Natural killer cell (primary cell): ENCODE data around the gene C17orf107. TPM values are rescaled to one million over a fixed set of nuclear protein-coding genes. Genes with fewer than 3 reads are reported as not detected.

Experiments used
- ATAC-seq, 3 donors: fragments of 150-1000 bp in 2 of 3; fragments of 200-7000 bp in 1 of 3; cut with Tn5 transposase; 1 replicate in 1 of 3; 2 replicates in 2 of 3; pipeline ENCODE4 v1.10.0; 2021; ENCODE audit warnings: mild to moderate bottlenecking in 2 of 3, moderate library complexity in 2 of 3
- DNase-seq, 2 donors: peaks; one replicate each; pipeline versions ENCODE4 v3.0.0 to v3.0.0-alpha.2; 2013 to 2021; ENCODE audit warnings: mixed read lengths in 1 of 2
- H3K27ac ChIP-seq: one replicate; pipeline ENCODE4 v1.5.1; 2013; ENCODE audit warnings: mild to moderate bottlenecking, low read length
- H3K27me3 ChIP-seq: one replicate; pipeline ENCODE4 v1.6.1; 2013; ENCODE audit warnings: low read length; ENCODE audit not compliant: control insufficient read depth, insufficient read depth
- H3K36me3 ChIP-seq: one replicate; pipeline ENCODE4 v1.6.1; 2013; ENCODE audit warnings: low read length; ENCODE audit not compliant: control insufficient read depth, insufficient read depth
- H3K4me1 ChIP-seq: one replicate; pipeline ENCODE4 v1.6.1; 2013; ENCODE audit warnings: low read length; ENCODE audit not compliant: control insufficient read depth, insufficient read depth
- H3K4me3 ChIP-seq: one replicate; pipeline ENCODE4 v1.5.1; 2013; ENCODE audit warnings: low read length
- H3K9me3 ChIP-seq: one replicate; pipeline ENCODE4 v1.6.1; 2013; ENCODE audit warnings: low read length; ENCODE audit not compliant: control insufficient read depth, insufficient read depth
- H3K27ac Mint-ChIP-seq, 2 donors: one replicate each; pipeline ENCODE4 v1.8.0; 2022; ENCODE audit warnings: mild to moderate bottlenecking in 2 of 2, mixed read lengths in 2 of 2, moderate library complexity in 1 of 2
- H3K27me3 Mint-ChIP-seq, 2 donors: one replicate each; pipeline ENCODE4 v1.8.0; 2022; ENCODE audit warnings: low read depth in 2 of 2, mixed read lengths in 2 of 2
- H3K36me3 Mint-ChIP-seq: one replicate; pipeline ENCODE4 v1.8.0; 2022; ENCODE audit warnings: mixed read lengths
- H3K4me1 Mint-ChIP-seq, 2 donors: one replicate each; pipeline ENCODE4 v1.8.0; 2022; ENCODE audit warnings: mixed read lengths in 2 of 2
- H3K4me3 Mint-ChIP-seq: one replicate; pipeline ENCODE4 v1.8.0; 2022; ENCODE audit warnings: mild to moderate bottlenecking, moderate library complexity, mixed read lengths
- H3K9me3 Mint-ChIP-seq, 2 donors: one replicate each; pipeline ENCODE4 v1.8.0; 2022; ENCODE audit warnings: mixed read lengths in 2 of 2
- CTCF ChIP-seq: fragments of 200-600 bp; IDR thresholded peaks from one replicate; pipeline ENCODE4 v1.8.0; 2022; ENCODE audit warnings: antibody characterized with exemption
- WGBS: methylation state at CpG from one replicate; pipeline ENCODE4 v1.1.7; 2013; ENCODE audit warnings: missing lambda C conversion rate; ENCODE audit not compliant: insufficient coverage; 5-methylcytosine and 5-hydroxymethylcytosine counted together
- intact Hi-C: fragments of 100-400 bp; cut with micrococcal nuclease; formaldehyde crosslinking; loops from one replicate; pipeline ENCODE4 v1.14.2; 2022
- total RNA-seq, 4 donors: library from RNA; stranded (reverse); fragments of 120-200 nt in 1 of 4; gene quantifications; one replicate each; pipeline versions ENCODE4 v1.2.3 to v1.2.4, GENCODE V29; 2013 to 2022

C17orf107 gene
- total RNA-seq, 3 donors from 2014 or later (not counting 1 experiment from before 2014, with no cell fraction given), result 24.4 to 30.2 (median 27.5) TPM

- no peak for TF ChIP-seq CTCF
- H3K4me3 Mint-ChIP-seq, result no peak overlapping the region
- WGBS, result 44% methylated on average over 5 of the region's 5 CpGs
- no peak for ATAC-seq
- Histone ChIP-seq H3K27ac (no peak overlapping the region), H3K4me3 (no peak overlapping the region), H3K27me3 (no peaks in the 10 kb centered on the region), H3K36me3 (peaks cover 6% of the 10 kb centered on the region), H3K4me1 (peaks cover 4% of the 10 kb centered on the region), H3K9me3 (no peaks in the 10 kb centered on the region)
- H3K4me1 Mint-ChIP-seq, result peaks cover 25 to 37% of the 10 kb centered on the region in 2 donors
- DNase-seq, result no peak
- H3K36me3 Mint-ChIP-seq, result no peaks in the 10 kb centered on the region
- no peak overlapping the region for H3K27ac Mint-ChIP-seq
- intact Hi-C loops, result no loop called here
- no peaks in the 10 kb centered on the region for H3K9me3 Mint-ChIP-seq
- H3K27me3 Mint-ChIP-seq, result no peaks in the 10 kb centered on the region
These were observed 40.5 kb upstream of the C17orf107 start for GRCh38 chr17:4858882-4859260.

- intact Hi-C loops, result no loop called here
- Histone ChIP-seq H3K27ac (no peak overlapping the region), H3K9me3 (no peaks in the 10 kb centered on the region), H3K27me3 (no peaks in the 10 kb centered on the region), H3K4me3 (no peak overlapping the region), H3K36me3 (peaks cover 6% of the 10 kb centered on the region), H3K4me1 (no peaks in the 10 kb centered on the region)
- H3K4me1 Mint-ChIP-seq, result peaks cover 17 to 27% of the 10 kb centered on the region in 2 donors
- DNase-seq (no peak), ATAC-seq (no peak)
- H3K27me3 Mint-ChIP-seq, result no peaks in the 10 kb centered on the region
- no peaks in the 10 kb centered on the region for H3K9me3 Mint-ChIP-seq
- H3K36me3 Mint-ChIP-seq, result no peaks in the 10 kb centered on the region
- 99% methylated on average over 32 of the region's 32 CpGs for WGBS
- TF ChIP-seq CTCF, result no peak
- H3K4me3 Mint-ChIP-seq, result no peak overlapping the region
- H3K27ac Mint-ChIP-seq, result no peak overlapping the region
These were observed 39.3 kb upstream of the C17orf107 start for GRCh38 chr17:4859816-4860625.

GRCh38 chr17:4860651-4861050 lies 38.7 kb upstream of the C17orf107 start:
- intact Hi-C loops, result no loop called here
- no peak for TF ChIP-seq CTCF
- ATAC-seq (no peak), DNase-seq (no peak)
- no peaks in the 10 kb centered on the region for H3K27me3 ChIP-seq
- Mint-ChIP-seq H3K27me3 (no peaks in the 10 kb centered on the region), H3K27ac (no peak overlapping the region), H3K4me3 (no peak overlapping the region), H3K9me3 (no peaks in the 10 kb centered on the region), H3K4me1 (peaks cover 17 to 27% of the 10 kb centered on the region in 2 donors), H3K36me3 (no peaks in the 10 kb centered on the region)
- peaks cover 6% of the 10 kb centered on the region for H3K36me3 ChIP-seq
- H3K27ac ChIP-seq, result no peak overlapping the region
- H3K4me3 ChIP-seq, result no peak overlapping the region
- H3K9me3 ChIP-seq, result no peaks in the 10 kb centered on the region
- H3K4me1 ChIP-seq, result no peaks in the 10 kb centered on the region
- WGBS, result 95% methylated on average over 9 of the region's 9 CpGs

GRCh38 chr17:4861052-4861451 lies 38.3 kb upstream of the C17orf107 start:
- WGBS, result 97% methylated on average over 16 of the region's 16 CpGs
- Mint-ChIP-seq H3K27ac (no peak overlapping the region), H3K4me1 (peaks cover 17 to 27% of the 10 kb centered on the region in 2 donors), H3K27me3 (no peaks in the 10 kb centered on the region), H3K9me3 (no peaks in the 10 kb centered on the region), H3K4me3 (no peak overlapping the region), H3K36me3 (no peaks in the 10 kb centered on the region)
- DNase-seq, result no peak
- Histone ChIP-seq H3K27ac (no peak overlapping the region), H3K4me1 (no peaks in the 10 kb centered on the region), H3K27me3 (no peaks in the 10 kb centered on the region), H3K36me3 (peaks cover 6% of the 10 kb centered on the region), H3K4me3 (no peak overlapping the region), H3K9me3 (no peaks in the 10 kb centered on the region)
- intact Hi-C loops, result no loop called here
- TF ChIP-seq CTCF, result no peak
- no peak for ATAC-seq
